Breast epithelium (tissue), 3 donors: Measurements from ENCODE around the gene AGXT2.

ENCODE experiments used
- CTCF ChIP-seq, 3 donors: fragments of 450-650 bp; IDR thresholded peaks; one replicate each; pipeline ENCODE4 v1.5.1; 2016 to 2017; ENCODE audit warnings: antibody characterized with exemption in 3 of 3, mild to moderate bottlenecking in 3 of 3, moderate library complexity in 3 of 3
- POLR2AphosphoS5 ChIP-seq, 3 donors: sonication (generic); formaldehyde crosslinking; IDR thresholded peaks; one replicate each; pipeline ENCODE4 v1.6.1; 2017; ENCODE audit warnings: antibody characterized with exemption in 3 of 3

DNA sequence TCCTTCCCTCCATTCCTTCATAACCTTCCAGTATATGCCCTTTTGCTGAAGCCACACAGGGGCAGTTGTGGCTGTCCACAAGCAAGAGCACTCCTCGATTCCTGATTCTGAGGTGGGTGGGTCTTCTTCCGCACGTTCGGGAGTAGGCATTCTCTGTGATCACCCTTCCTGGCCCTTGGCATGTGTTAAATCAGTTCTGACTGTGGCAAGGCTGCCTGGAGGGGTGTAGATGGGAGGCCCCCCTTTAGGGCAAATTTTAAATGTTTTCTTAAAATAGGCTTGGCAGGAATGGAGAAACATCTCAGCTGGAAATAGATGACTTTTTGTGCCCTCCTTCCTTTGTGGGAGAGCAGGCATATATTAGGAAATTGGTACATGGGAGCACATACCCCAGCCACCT, 3.1 kb downstream of the AGXT2 start:
- no peak for TF ChIP-seq CTCF (IDR thresholded peaks at IDR 0.05)
- no peak for TF ChIP-seq POLR2AphosphoS5 (IDR thresholded peaks at IDR 0.05)
